HepG2 (cell line): ENCODE data around the gene NEAT1. TPM values are rescaled to one million over a fixed set of nuclear protein-coding genes. Genes with fewer than 3 reads are reported as not detected.

Source experiments
- ATAC-seq: fragments of 200-7000 bp; cut with Tn5 transposase; 3 replicates; pipeline ENCODE4 v1.9.1; 2020; ENCODE audit warnings: mild to moderate bottlenecking, moderate library complexity
- BruUV-seq: library from RNA; stranded (reverse); fragments of 400-500 nt; replicated peaks from 2 replicates; lab custom pipeline; 2021; lab: Mats Ljungman, UMichigan
- CTCF ChIA-PET: fragments of 300-600 bp; formaldehyde crosslinking; extraction: SDS; loops from one replicate; lab custom pipeline; 2021; ENCODE audit warnings: low total read pairs, inconsistent platforms, low intra/inter-chr PET ratio; lab: Yijun Ruan, JAX
- POLR2A ChIA-PET: fragments of 350-600 bp; sonication (Branson Sonifier 250); formaldehyde crosslinking; loops from one replicate; lab custom pipeline; 2020; ENCODE audit warnings: antibody characterized with exemption, inconsistent platforms; lab: Yijun Ruan, JAX
- DNase-seq: peaks from one replicate; pipeline ENCODE4 v3.0.0-alpha.2; 2015; ENCODE audit warnings: low spot score
- FAIRE-seq: peaks from 3 replicates; lab custom pipeline; 2011; peaks lifted over from hg19 to GRCh38; lab: Jason Lieb, UNC
- H2AFZ ChIP-seq: one replicate; pipeline ENCODE4 v1.6.1; 2011; ENCODE audit warnings: low read length, inconsistent platforms
- H3K27ac ChIP-seq: fragments of 300-600 bp; 3 replicates; pipeline ENCODE4 v1.8.0; 2011; ENCODE audit warnings: mixed run types, mild to moderate bottlenecking, mixed read lengths, low read length, inconsistent platforms; ENCODE audit not compliant: insufficient read depth; ENCODE audit errors: extremely low read length
- H3K27me3 ChIP-seq, 2 experiments: fragments of 200-600 bp in 1 of 2; 2 replicates in 1 of 2; 3 replicates in 1 of 2; pipeline versions ENCODE4 v1.6.0 to v1.8.0; 2011; ENCODE audit warnings: low read length in 2 of 2, mild to moderate bottlenecking in 2 of 2, moderate library complexity in 2 of 2, inconsistent platforms in 1 of 2; ENCODE audit not compliant: insufficient read depth in 2 of 2, control insufficient read depth in 1 of 2
- H3K36me3 ChIP-seq, 2 experiments: fragments of 200-600 bp in 1 of 2; replicated peaks in 1 of 2; 2 replicates in 1 of 2; 3 replicates in 1 of 2; pipeline versions ENCODE4 v1.5.1 to v1.8.0; 2011; ENCODE audit warnings: low read length in 2 of 2, inconsistent platforms in 1 of 2; ENCODE audit not compliant: insufficient read depth in 2 of 2, control insufficient read depth in 1 of 2
- H3K4me1 ChIP-seq: 2 replicates; pipeline ENCODE4 v1.5.1; 2012; ENCODE audit warnings: low read length, inconsistent platforms; ENCODE audit not compliant: insufficient read depth
- H3K4me2 ChIP-seq: 2 replicates; pipeline ENCODE4 v1.6.0; 2011; ENCODE audit warnings: low read depth, low read length, inconsistent platforms
- H3K4me3 ChIP-seq, 3 experiments: fragments of 200-600 bp in 1 of 3; sonication (generic), shearing (Covaris generic) in 1 of 3; replicated peaks in 1 of 3; 2 replicates each; pipeline ENCODE4 v1.5.1; 2011 to 2016; ENCODE audit warnings: low read length in 3 of 3, inconsistent platforms in 2 of 3, low read depth in 2 of 3, mild to moderate bottlenecking in 2 of 3, control low read depth in 1 of 3, mixed read lengths in 1 of 3; ENCODE audit not compliant: insufficient read depth in 1 of 3
- H3K79me2 ChIP-seq: one replicate; pipeline ENCODE4 v1.6.1; 2011; ENCODE audit warnings: low read length, inconsistent platforms; ENCODE audit not compliant: insufficient read depth
- H3K9ac ChIP-seq: 2 replicates; pipeline ENCODE4 v1.6.0; 2011; ENCODE audit warnings: mild to moderate bottlenecking, low read depth, low read length, inconsistent platforms; ENCODE audit not compliant: insufficient read depth
- H3K9me3 ChIP-seq: 2 replicates; pipeline ENCODE4 v1.5.1; 2012; ENCODE audit warnings: mild to moderate bottlenecking, low read length
- H4K20me1 ChIP-seq: 2 replicates; pipeline ENCODE4 v1.6.0; 2011; ENCODE audit warnings: inconsistent platforms, mild to moderate bottlenecking, low read length, moderate library complexity; ENCODE audit not compliant: insufficient read depth
- BHLHE40 ChIP-seq: IDR thresholded peaks from 2 replicates; pipeline ENCODE4 v1.6.1; 2011; ENCODE audit warnings: low read length, improper control_type of control experiment
- CHD2 ChIP-seq: IDR thresholded peaks from 2 replicates; pipeline ENCODE4 v1.6.1; 2011; ENCODE audit warnings: low read depth, low read length, improper control_type of control experiment
- DMAP1 ChIP-seq: IDR thresholded peaks from 2 replicates; pipeline ENCODE4 v1.6.1; 2016
- HNRNPL ChIP-seq: fragments of 200-400 bp; formaldehyde crosslinking; IDR thresholded peaks from 2 replicates; pipeline ENCODE4 v1.6.1; 2017; ENCODE audit warnings: mild to moderate bottlenecking, low read depth, low read length
- JUND ChIP-seq: sonication (generic); formaldehyde crosslinking; IDR thresholded peaks from 2 replicates; pipeline ENCODE4 v1.8.0; 2022; ENCODE audit warnings: mild to moderate bottlenecking, missing genetic modification reagents
- MAFF ChIP-seq: IDR thresholded peaks from 2 replicates; pipeline ENCODE4 v1.6.1; 2011; ENCODE audit warnings: low read depth, low read length, improper control_type of control experiment
- MXI1 ChIP-seq: IDR thresholded peaks from 3 replicates; pipeline ENCODE4 v1.6.1; 2012; ENCODE audit warnings: low read depth, low read length, inconsistent platforms, borderline replicate concordance
- POLR2A ChIP-seq, 2 experiments: IDR thresholded peaks; 2 replicates each; pipeline ENCODE4 v1.6.1; 2011; ENCODE audit warnings: low read depth in 2 of 2, low read length in 2 of 2, mild to moderate bottlenecking in 1 of 2, moderate library complexity in 1 of 2; ENCODE audit not compliant: insufficient read depth in 1 of 2
- POLR2AphosphoS2 ChIP-seq: IDR thresholded peaks from 2 replicates; pipeline ENCODE4 v1.6.1; 2011; ENCODE audit warnings: low read depth, low read length, improper control_type of control experiment
- POLR2AphosphoS5 ChIP-seq: IDR thresholded peaks from 2 replicates; pipeline ENCODE4 v1.6.1; 2012; ENCODE audit warnings: low read depth, low read length
- POLR2G ChIP-seq: fragments of 200-400 bp; formaldehyde crosslinking; IDR thresholded peaks from 2 replicates; pipeline ENCODE4 v1.6.1; 2018; ENCODE audit warnings: mild to moderate bottlenecking, low read depth, low read length, moderate library complexity
- RARA ChIP-seq: IDR thresholded peaks from 2 replicates; pipeline ENCODE4 v1.6.1; 2016; ENCODE audit warnings: missing genetic modification reagents, missing compliant biosample characterization
- RBFOX2 ChIP-seq: fragments of 200-400 bp; formaldehyde crosslinking; IDR thresholded peaks from 2 replicates; pipeline ENCODE4 v1.6.1; 2017; ENCODE audit warnings: low read depth, mild to moderate bottlenecking, low read length
- RBM22 ChIP-seq: fragments of 200-400 bp; formaldehyde crosslinking; optimal IDR thresholded peaks from 2 replicates; pipeline ENCODE3; 2017; ENCODE audit warnings: mild to moderate bottlenecking, low read length, moderate library complexity
- SMC3 ChIP-seq: IDR thresholded peaks from 2 replicates; pipeline ENCODE4 v1.6.1; 2011; ENCODE audit warnings: low read length, improper control_type of control experiment
- ZC3H4 ChIP-seq: sonication (generic); formaldehyde crosslinking; IDR thresholded peaks from 2 replicates; pipeline ENCODE4 v1.4.0; 2020; ENCODE audit warnings: missing genetic modification reagents, borderline replicate concordance
- ZNF432 ChIP-seq: sonication (generic); formaldehyde crosslinking; IDR thresholded peaks from 2 replicates; pipeline ENCODE4 v1.5.0; 2020; ENCODE audit warnings: missing genetic modification reagents, mild to moderate bottlenecking, borderline replicate concordance
- WGBS: methylation state at CpG from one replicate; pipeline ENCODE4 v1.1.6; 2017; ENCODE audit warnings: low lambda C conversion rate; 5-methylcytosine and 5-hydroxymethylcytosine counted together
- in situ Hi-C: cut with HindIII; loops from 2 replicates; pipeline ENCODE4 v1.10.0; 2017; ENCODE audit warnings: low pct_unique_long_range_greater_than_20kb; ENCODE audit not compliant: extremely low pct_ligation_motif_present
- intact Hi-C: fragments of 100-400 bp; cut with micrococcal nuclease; formaldehyde crosslinking; loops from one replicate; pipeline ENCODE4 v1.10.0; 2022; ENCODE audit not compliant: unreplicated experiment
- polyA plus RNA-seq, 8 experiments: library from polyadenylated mRNA; depleted of rRNA in 3 of 8; stranded (reverse) in 7 of 8; unstranded in 1 of 8; fragments of >200 nt; fragmentation: Illumina TruSeq in 4 of 8; extraction: Trizol in 4 of 8; gene quantifications; 2 replicates each; pipeline versions ENCODE4 v1.2.1 to v1.2.3, GENCODE V29; 2011 to 2016; ENCODE audit warnings: low read depth in 4 of 8, missing spikeins in 1 of 8, mixed read lengths in 1 of 8; ENCODE audit not compliant: insufficient read depth in 1 of 8
- total RNA-seq, 5 experiments: library from RNA; depleted of rRNA; stranded (reverse); fragments of >200 nt; fragmentation: Illumina TruSeq; extraction: Trizol; gene quantifications; 2 replicates each; pipeline ENCODE4 v1.2.3, GENCODE V29; 2016; ENCODE audit warnings: low read depth in 1 of 5
- TF ChIP-seq, protein P1 (sequence below): sonication (generic); formaldehyde crosslinking; IDR thresholded peaks from 2 replicates; pipeline ENCODE4 v1.5.1; 2020; ENCODE audit warnings: missing genetic modification reagents, mild to moderate bottlenecking, borderline replicate concordance
- TF ChIP-seq, protein P2 (sequence below): sonication (generic); formaldehyde crosslinking; IDR thresholded peaks from 2 replicates; pipeline ENCODE4 v1.4.0; 2020; ENCODE audit warnings: missing genetic modification reagents

The NEAT1 gene
- total and polyA plus RNA-seq, 2 of the 13 experiments (the other 11 are each of a cell fraction or from before 2014, with no cell fraction given): 20.5 to 41.2 TPM

DNA sequence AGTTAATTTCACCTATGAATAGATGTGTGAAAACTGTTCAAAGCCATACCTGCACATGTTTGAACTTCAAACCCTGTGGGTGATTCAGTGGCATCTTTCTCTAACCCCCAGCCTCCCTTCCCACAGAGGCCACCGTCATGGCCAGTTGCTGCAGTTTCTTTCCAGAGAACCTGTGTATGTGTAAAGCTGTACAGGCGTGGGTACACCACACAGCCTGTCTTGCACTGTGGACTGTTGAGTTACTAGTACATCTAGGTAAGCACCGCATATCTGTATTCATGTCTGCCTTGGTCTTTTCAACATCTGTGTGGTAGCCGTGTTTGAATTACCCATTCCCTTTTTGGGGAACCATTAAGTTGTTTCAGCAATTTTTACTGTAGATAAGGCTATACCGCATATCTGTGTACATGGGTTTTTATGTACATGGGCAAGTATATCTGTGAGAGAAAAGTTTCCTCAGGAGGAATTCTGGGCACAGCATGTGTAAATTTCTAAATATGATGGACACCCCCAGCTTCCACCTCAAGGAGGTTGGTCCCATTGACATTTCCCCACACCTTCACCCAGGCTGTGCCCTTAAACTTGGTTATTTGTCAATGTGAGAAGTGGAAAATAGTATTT, 13.9 kb downstream of the NEAT1 start:
- TF ChIP-seq DMAP1 (no peak), RARA (0 out of 2 replicates have a peak, but pooled peaks have one; percentile 11), SMC3 (0 out of 2 replicates have a peak, but pooled peaks have one; percentile 3), CHD2 (peak; percentile 14; the same call in 1 of the 2 replicates), ZNF432 (no peak), HNRNPL (0 out of 2 replicates have a peak, but pooled peaks have one; percentile 1), MXI1 (peak; percentile 19; the same call in 1 of the 3 replicates), POLR2AphosphoS5 (peak; percentile 51; the same call in 1 of the 2 replicates), RBM22 (peak; percentile 99), ZC3H4 (CRISPR knock-in tag) (no peak; the same call in 1 of the 2 replicates), POLR2AphosphoS2 (peak; percentile 80; the same call in 1 of the 2 replicates), RBFOX2 (peak; percentile 60), BHLHE40 (0 out of 2 replicates have a peak, but pooled peaks have one; percentile 21), JUND (no peak), POLR2A (IDR thresholded peaks at IDR 0.05; ENCODE audit: insufficient read depth in 1 of 2, low read depth in 2 of 2, low read length in 2 of 2) (peak; percentile 23 to 76; a peak in 2 of 4 replicates), MAFF (no peak), POLR2G (peak; percentile 86)
- TF ChIP-seq, protein P1, sequence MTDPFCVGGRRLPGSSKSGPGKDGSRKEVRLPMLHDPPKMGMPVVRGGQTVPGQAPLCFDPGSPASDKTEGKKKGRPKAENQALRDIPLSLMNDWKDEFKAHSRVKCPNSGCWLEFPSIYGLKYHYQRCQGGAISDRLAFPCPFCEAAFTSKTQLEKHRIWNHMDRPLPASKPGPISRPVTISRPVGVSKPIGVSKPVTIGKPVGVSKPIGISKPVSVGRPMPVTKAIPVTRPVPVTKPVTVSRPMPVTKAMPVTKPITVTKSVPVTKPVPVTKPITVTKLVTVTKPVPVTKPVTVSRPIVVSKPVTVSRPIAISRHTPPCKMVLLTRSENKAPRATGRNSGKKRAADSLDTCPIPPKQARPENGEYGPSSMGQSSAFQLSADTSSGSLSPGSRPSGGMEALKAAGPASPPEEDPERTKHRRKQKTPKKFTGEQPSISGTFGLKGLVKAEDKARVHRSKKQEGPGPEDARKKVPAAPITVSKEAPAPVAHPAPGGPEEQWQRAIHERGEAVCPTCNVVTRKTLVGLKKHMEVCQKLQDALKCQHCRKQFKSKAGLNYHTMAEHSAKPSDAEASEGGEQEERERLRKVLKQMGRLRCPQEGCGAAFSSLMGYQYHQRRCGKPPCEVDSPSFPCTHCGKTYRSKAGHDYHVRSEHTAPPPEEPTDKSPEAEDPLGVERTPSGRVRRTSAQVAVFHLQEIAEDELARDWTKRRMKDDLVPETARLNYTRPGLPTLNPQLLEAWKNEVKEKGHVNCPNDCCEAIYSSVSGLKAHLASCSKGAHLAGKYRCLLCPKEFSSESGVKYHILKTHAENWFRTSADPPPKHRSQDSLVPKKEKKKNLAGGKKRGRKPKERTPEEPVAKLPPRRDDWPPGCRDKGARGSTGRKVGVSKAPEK (CRISPR knock-in tag): no peak
- TF ChIP-seq, protein P2, sequence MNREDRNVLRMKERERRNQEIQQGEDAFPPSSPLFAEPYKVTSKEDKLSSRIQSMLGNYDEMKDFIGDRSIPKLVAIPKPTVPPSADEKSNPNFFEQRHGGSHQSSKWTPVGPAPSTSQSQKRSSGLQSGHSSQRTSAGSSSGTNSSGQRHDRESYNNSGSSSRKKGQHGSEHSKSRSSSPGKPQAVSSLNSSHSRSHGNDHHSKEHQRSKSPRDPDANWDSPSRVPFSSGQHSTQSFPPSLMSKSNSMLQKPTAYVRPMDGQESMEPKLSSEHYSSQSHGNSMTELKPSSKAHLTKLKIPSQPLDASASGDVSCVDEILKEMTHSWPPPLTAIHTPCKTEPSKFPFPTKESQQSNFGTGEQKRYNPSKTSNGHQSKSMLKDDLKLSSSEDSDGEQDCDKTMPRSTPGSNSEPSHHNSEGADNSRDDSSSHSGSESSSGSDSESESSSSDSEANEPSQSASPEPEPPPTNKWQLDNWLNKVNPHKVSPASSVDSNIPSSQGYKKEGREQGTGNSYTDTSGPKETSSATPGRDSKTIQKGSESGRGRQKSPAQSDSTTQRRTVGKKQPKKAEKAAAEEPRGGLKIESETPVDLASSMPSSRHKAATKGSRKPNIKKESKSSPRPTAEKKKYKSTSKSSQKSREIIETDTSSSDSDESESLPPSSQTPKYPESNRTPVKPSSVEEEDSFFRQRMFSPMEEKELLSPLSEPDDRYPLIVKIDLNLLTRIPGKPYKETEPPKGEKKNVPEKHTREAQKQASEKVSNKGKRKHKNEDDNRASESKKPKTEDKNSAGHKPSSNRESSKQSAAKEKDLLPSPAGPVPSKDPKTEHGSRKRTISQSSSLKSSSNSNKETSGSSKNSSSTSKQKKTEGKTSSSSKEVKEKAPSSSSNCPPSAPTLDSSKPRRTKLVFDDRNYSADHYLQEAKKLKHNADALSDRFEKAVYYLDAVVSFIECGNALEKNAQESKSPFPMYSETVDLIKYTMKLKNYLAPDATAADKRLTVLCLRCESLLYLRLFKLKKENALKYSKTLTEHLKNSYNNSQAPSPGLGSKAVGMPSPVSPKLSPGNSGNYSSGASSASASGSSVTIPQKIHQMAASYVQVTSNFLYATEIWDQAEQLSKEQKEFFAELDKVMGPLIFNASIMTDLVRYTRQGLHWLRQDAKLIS (CRISPR knock-in tag): peak; percentile 63; the same call in 1 of the 2 replicates
- H3K36me3 ChIP-seq: peaks cover 8 to 44% of the 10 kb centered on the region in 2 experiments; a peak in 4 of 5 replicates

More for the DNA sequence above, 13.9 kb downstream of the NEAT1 start:
- Histone ChIP-seq H3K4me2 (no peak overlapping the region), H3K9me3 (no peaks in the 10 kb centered on the region), H2AFZ (no peak overlapping the region), H3K4me3 (no peak overlapping the region), H3K4me1 (peaks cover 85% of the 10 kb centered on the region), H3K79me2 (peaks cover 45% of the 10 kb centered on the region), H4K20me1 (peaks cover 99% of the 10 kb centered on the region), H3K27me3 (no peaks in the 10 kb centered on the region), H3K27ac (peak overlapping the region; percentile 10), H3K9ac (no peak overlapping the region)
- FAIRE-seq (no peak), ATAC-seq (peak; percentile 22), DNase-seq (no peak)
- ChIA-PET CTCF (no interaction called here), POLR2A (interaction anchor here (0.8 to 4.9 kb wide), 9 partner anchors 11 to 72 kb away, joined by 3 to 38 read pairs (median 3); partner anchors contain the start of gene NEAT1)
- WGBS: 89% methylated on average over 5 of the region's 5 CpGs
- no TSS peak for BruUV-seq
- intact Hi-C loops: no loop called here
- in situ Hi-C loops: no loop called here
